ENCODE data around the gene ROBO4. TPM values are rescaled to one million over a fixed set of nuclear protein-coding genes. Genes with fewer than 3 reads are reported as not detected.

The ROBO4 gene
- total RNA-seq, 1 donor from 2014 or later, result 75.0 TPM

GRCh38 chr11:124943254-124943616 lies 45.6 kb upstream of the ROBO4 start:
- H3K36me3 ChIP-seq, result no peaks in the 10 kb centered on the region
- H3K4me1 ChIP-seq, result no peaks in the 10 kb centered on the region
- no peaks in the 10 kb centered on the region for H3K27me3 ChIP-seq
- H3K27ac ChIP-seq, result no peak overlapping the region
- no peak for TF ChIP-seq CTCF (IDR thresholded peaks at IDR 0.05)
- no peak overlapping the region for H3K4me3 ChIP-seq
- no peaks in the 10 kb centered on the region for H3K9me3 ChIP-seq
- intact Hi-C loops (cut with DNase I), result no loop called here
- DNase-seq, result no peak
- no peak for ATAC-seq

GRCh38 chr11:124942466-124943253 lies 45.0 kb upstream of the ROBO4 start:
- H3K27me3 ChIP-seq, result no peaks in the 10 kb centered on the region
- intact Hi-C loops (cut with DNase I), result no loop called here
- no peaks in the 10 kb centered on the region for H3K9me3 ChIP-seq
- TF ChIP-seq CTCF (IDR thresholded peaks at IDR 0.05), result no peak
- no peak overlapping the region for H3K27ac ChIP-seq
- H3K4me3 ChIP-seq, result no peak overlapping the region
- no peaks in the 10 kb centered on the region for H3K36me3 ChIP-seq
- DNase-seq, result no peak
- no peak for ATAC-seq
- H3K4me1 ChIP-seq, result no peaks in the 10 kb centered on the region

DNA sequence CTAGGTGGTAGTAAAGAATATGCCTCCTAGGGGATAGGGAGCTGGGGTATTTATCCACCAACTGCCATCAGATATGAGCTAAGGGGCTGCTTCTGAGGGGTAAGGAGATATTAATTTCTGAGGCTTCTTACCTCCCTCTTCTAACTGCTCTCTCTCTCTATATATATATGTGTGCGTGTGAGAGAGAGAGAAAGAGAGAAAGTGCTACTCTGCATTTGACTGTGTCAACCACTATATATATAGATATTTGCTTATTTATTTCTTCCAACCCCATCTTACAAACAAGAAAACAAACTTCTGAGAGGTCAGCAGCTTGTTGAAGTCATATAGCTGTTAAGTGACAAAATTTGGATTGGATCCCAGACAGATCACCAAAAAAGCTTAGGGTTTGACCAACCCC lies 44.0 kb upstream of the ROBO4 start:
- intact Hi-C loops (cut with DNase I), result no loop called here
- TF ChIP-seq CTCF (IDR thresholded peaks at IDR 0.05), result no peak
- H3K27ac ChIP-seq, result no peak overlapping the region
- H3K4me1 ChIP-seq, result no peaks in the 10 kb centered on the region
- DNase-seq, result no peak
- H3K4me3 ChIP-seq, result no peak overlapping the region
- H3K9me3 ChIP-seq, result no peaks in the 10 kb centered on the region
- no peak for ATAC-seq
- no peaks in the 10 kb centered on the region for H3K27me3 ChIP-seq
- no peaks in the 10 kb centered on the region for H3K36me3 ChIP-seq

GRCh38 chr11:124938970-124939369 lies 41.3 kb upstream of the ROBO4 start:
- no peaks in the 10 kb centered on the region for H3K36me3 ChIP-seq
- no peak for TF ChIP-seq CTCF (IDR thresholded peaks at IDR 0.05)

DNA sequence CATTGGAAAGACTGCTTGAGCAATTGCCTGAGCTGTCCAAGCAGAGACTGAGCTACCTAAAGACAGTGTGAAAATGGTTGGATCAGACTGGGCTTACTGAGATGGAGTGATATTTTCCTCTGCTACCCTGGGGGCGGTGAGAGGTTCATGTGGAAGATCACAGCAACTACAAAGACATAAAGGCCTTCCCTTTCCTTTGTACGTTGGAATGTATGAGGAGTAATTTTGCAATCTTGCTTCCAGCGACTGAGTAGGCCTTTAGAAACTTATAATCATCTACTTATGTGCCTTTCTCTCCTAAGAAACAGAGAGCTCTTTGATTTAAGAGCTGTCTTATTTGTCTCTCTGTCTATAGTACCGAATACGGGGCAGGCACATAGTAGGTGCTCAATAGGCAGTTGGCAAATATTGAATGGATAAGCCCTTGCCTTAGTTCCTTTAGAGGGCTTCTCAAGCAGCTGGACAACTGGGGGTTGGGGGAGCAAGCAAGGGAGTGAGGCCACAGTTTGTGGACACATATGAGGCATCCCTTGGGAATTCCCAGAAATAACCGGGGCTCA lies 40.6 kb upstream of the ROBO4 start:
- Histone ChIP-seq H3K4me3 (no peak overlapping the region), H3K27ac (no peak overlapping the region), H3K36me3 (no peaks in the 10 kb centered on the region), H3K27me3 (no peaks in the 10 kb centered on the region), H3K9me3 (no peaks in the 10 kb centered on the region), H3K4me1 (no peaks in the 10 kb centered on the region)
- intact Hi-C loops (cut with DNase I), result no loop called here
- no peak for TF ChIP-seq CTCF (IDR thresholded peaks at IDR 0.05)
- no peak for ATAC-seq
- DNase-seq, result no peak

More at GRCh38 chr11:124938970-124939369, 41.3 kb upstream of the ROBO4 start:
- Histone ChIP-seq H3K4me1 (no peaks in the 10 kb centered on the region), H3K4me3 (no peak overlapping the region), H3K9me3 (no peaks in the 10 kb centered on the region), H3K27me3 (no peaks in the 10 kb centered on the region), H3K27ac (no peak overlapping the region)
- no peak for ATAC-seq
- no peak for DNase-seq
- intact Hi-C loops (cut with DNase I), result no loop called here

All from upper lobe of right lung (tissue), 1 donor.